Measurements from ENCODE around the gene MRPL18. TPM values are rescaled to one million over a fixed set of nuclear protein-coding genes. Genes with fewer than 3 reads are reported as not detected.
"Not testable (repeated sequence)": the region's sequence is repeated elsewhere in the genome, so short reads cannot be mapped to it uniquely, and the experiment has no call there.

Gene MRPL18
- total and polyA plus RNA-seq, 3 experiments from 2014 or later: 101 to 130 (median 129) TPM

GRCh38 chr6:159778131-159778530 is 12.1 kb upstream of the MRPL18 start:
- Mint-ChIP-seq H3K9me3 (no peaks in the 10 kb centered on the region), H3K36me3 (peaks cover 6 to 90% (median 30%) of the 10 kb centered on the region in 3 donors), H3K4me1 (peaks cover 14 to 18% (median 16%) of the 10 kb centered on the region in 3 donors), H3K27ac (peak overlapping the region in 2 of 8 donors; percentile 36 to 44), H3K4me3 (no peak overlapping the region), H3K27me3 (no peaks in the 10 kb centered on the region)
- peaks cover 49% of the 10 kb centered on the region for H3K36me3 ChIP-seq (ENCODE audit: insufficient read depth, low read length)
- no peaks in the 10 kb centered on the region for H3K4me1 ChIP-seq (ENCODE audit: insufficient read depth, low read length)
- H3K27me3 ChIP-seq (ENCODE audit: insufficient read depth, low read length, poor library complexity, severe bottlenecking): no peaks in the 10 kb centered on the region
- no peak overlapping the region for H3K27ac ChIP-seq (ENCODE audit: low read depth, low read length)
- no peak for DNase-seq
- no peaks in the 10 kb centered on the region for H3K9me3 ChIP-seq (ENCODE audit: low read length)
- H3K4me3 ChIP-seq (ENCODE audit: low read length): no peak overlapping the region
- ChIA-PET POLR2A (no interaction called here), CTCF (no interaction called here)

GRCh38 chr6:159778542-159779103 is 11.6 kb upstream of the MRPL18 start:
- H3K27ac ChIP-seq (ENCODE audit: low read depth, low read length): no peak overlapping the region
- Mint-ChIP-seq H3K4me3 (no peak overlapping the region), H3K27ac (peak overlapping the region in 4 of 8 donors; percentile 12 to 46 (median 38)), H3K4me1 (peaks cover 15 to 21% (median 21%) of the 10 kb centered on the region in 3 donors), H3K27me3 (no peaks in the 10 kb centered on the region), H3K36me3 (peaks cover 6 to 92% (median 28%) of the 10 kb centered on the region in 3 donors), H3K9me3 (no peaks in the 10 kb centered on the region)
- CTCF ChIA-PET: no interaction called here
- no peaks in the 10 kb centered on the region for H3K27me3 ChIP-seq (ENCODE audit: insufficient read depth, low read length, poor library complexity, severe bottlenecking)
- peaks cover 52% of the 10 kb centered on the region for H3K36me3 ChIP-seq (ENCODE audit: insufficient read depth, low read length)
- DNase-seq: no peak
- H3K9me3 ChIP-seq (ENCODE audit: low read length): no peaks in the 10 kb centered on the region
- POLR2A ChIA-PET: no interaction called here
- no peak overlapping the region for H3K4me3 ChIP-seq (ENCODE audit: low read length)
- no peaks in the 10 kb centered on the region for H3K4me1 ChIP-seq (ENCODE audit: insufficient read depth, low read length)

DNA sequence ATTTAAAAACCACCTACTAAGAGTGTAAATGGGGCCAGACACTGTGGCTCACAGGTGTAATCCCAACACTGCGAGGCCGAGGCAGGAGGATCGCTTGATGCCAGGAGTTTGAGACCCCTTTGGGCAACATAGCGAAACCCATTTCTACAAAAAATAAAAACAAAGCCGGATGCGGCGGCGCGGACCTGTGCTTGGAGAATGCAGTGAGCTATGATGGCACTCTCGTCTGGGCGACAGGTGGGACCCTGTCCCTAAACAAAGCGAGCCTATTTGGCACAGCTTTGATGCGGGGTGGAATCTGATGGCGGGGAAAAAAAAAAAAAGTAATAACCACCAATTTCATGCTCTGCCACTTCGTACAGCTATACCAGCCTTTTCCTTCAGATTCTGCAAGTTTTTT is 2.0 kb upstream of the MRPL18 start:
- H3K9me3 ChIP-seq (ENCODE audit: low read length): no peaks in the 10 kb centered on the region
- ChIA-PET CTCF (interaction anchor here (0.8 to 1.3 kb wide), 7 partner anchors 14 to 323 kb away, joined by 3 to 6 read pairs (median 3); no protein-coding TSS in a partner anchor), POLR2A (interaction anchor here (0.9 to 4.5 kb wide), 3 partner anchors 26 to 60 kb away, joined by 7 to 84 read pairs (median 76); partner anchors contain the start of genes ACAT2 and WTAP)
- Mint-ChIP-seq H3K27ac (peak overlapping the region; percentile 51 to 99 (median 94)), H3K27me3 (peaks cover 0 to 3% of the 10 kb centered on the region in 2 donors), H3K4me1 (peaks cover 53 to 75% (median 68%) of the 10 kb centered on the region in 3 donors), H3K4me3 (peak overlapping the region; percentile 93 to 100 (median 98)), H3K36me3 (peaks cover 0 to 76% (median 15%) of the 10 kb centered on the region in 3 donors), H3K9me3 (no peaks in the 10 kb centered on the region)
- no peaks in the 10 kb centered on the region for H3K27me3 ChIP-seq (ENCODE audit: insufficient read depth, low read length, poor library complexity, severe bottlenecking)
- H3K4me1 ChIP-seq (ENCODE audit: insufficient read depth, low read length): peaks cover 48% of the 10 kb centered on the region
- peaks cover 43% of the 10 kb centered on the region for H3K36me3 ChIP-seq (ENCODE audit: insufficient read depth, low read length)
- H3K4me3 ChIP-seq (ENCODE audit: low read length): peak overlapping the region; percentile 97
- peak overlapping the region; percentile 95 for H3K27ac ChIP-seq (ENCODE audit: low read depth, low read length)
- DNase-seq: peak; percentile 6 to 49 (median 11)

DNA sequence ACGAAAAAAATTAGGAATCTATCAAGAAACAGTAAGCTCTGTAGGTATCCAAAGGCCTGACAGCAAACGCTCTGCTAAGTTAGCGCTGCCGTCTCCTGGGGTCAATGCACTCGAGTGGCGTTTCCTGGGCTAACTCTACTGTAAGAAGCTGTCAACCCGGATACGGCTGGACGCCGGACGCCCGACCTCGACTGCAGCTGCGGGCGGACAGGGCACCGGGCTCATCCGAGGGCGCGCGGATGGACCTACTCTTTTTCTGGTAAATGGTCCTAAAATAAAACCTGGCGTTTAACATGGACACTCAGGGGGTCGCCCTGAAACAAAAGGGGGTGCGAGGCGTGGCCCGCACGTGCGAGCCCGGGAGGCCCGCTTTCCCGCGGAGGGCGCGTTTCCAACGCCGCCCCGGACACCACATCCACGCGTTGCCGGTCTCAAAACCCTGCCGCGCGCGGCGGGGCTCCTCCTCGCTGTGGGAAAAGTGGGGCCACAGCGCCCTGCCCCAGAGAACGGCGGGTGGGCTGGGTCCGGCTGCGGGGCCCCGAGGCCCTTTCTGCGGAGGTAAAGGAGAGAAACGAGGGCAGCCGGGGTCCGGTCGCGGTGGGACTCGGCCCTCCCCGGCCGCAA is 1.4 kb upstream of the MRPL18 start:
- Histone ChIP-seq H3K4me3 (ENCODE audit: low read length) (peak overlapping the region; percentile 97), H3K4me1 (ENCODE audit: insufficient read depth, low read length) (peaks cover 50% of the 10 kb centered on the region), H3K36me3 (ENCODE audit: insufficient read depth, low read length) (peaks cover 41% of the 10 kb centered on the region), H3K27me3 (ENCODE audit: insufficient read depth, low read length, poor library complexity, severe bottlenecking) (no peaks in the 10 kb centered on the region), H3K27ac (ENCODE audit: low read depth, low read length) (peak overlapping the region; percentile 95), H3K9me3 (ENCODE audit: low read length) (no peaks in the 10 kb centered on the region)
- Mint-ChIP-seq H3K4me3 (peak overlapping the region; percentile 93 to 100 (median 98)), H3K4me1 (peaks cover 51 to 73% (median 64%) of the 10 kb centered on the region in 3 donors), H3K27me3 (peaks cover 0 to 3% of the 10 kb centered on the region in 2 donors), H3K9me3 (no peaks in the 10 kb centered on the region), H3K36me3 (peaks cover 0 to 74% (median 14%) of the 10 kb centered on the region in 3 donors), H3K27ac (peak overlapping the region; percentile 51 to 99 (median 94))
- CTCF ChIA-PET: interaction anchor here (0.8 to 1.3 kb wide), 7 partner anchors 14 to 322 kb away, joined by 3 to 6 read pairs (median 3); no protein-coding TSS in a partner anchor
- POLR2A ChIA-PET: interaction anchor here (0.7 to 4.5 kb wide), 6 partner anchors 26 to 96 kb away, joined by 3 to 84 read pairs (median 18); partner anchors contain the start of genes ACAT2, SOD2 and WTAP
- DNase-seq: peak in 4 of 5 donors; percentile 11 to 49 (median 22)

GRCh38 chr6:159789377-159790148 is 704 bp upstream of the MRPL18 start, which contains the start of gene TCP1:
TCP1 (minus strand) TSS chr6:159789602; CDS start chr6:159789468, 134 bp downstream.
- Mint-ChIP-seq H3K27ac (peak within 1 kb of the TSS; percentile 94 to 99 (median 98)), H3K36me3 (peaks cover 0 to 76% (median 16%) of the 10 kb centered on the region in 3 donors), H3K27me3 (peaks cover 0 to 3% of the 10 kb centered on the region in 2 donors), H3K9me3 (no peaks in the 10 kb centered on the region), H3K4me3 (peak within 1 kb of the TSS; percentile 93 to 100 (median 98)), H3K4me1 (peaks cover 57 to 77% (median 68%) of the 10 kb centered on the region in 3 donors)
- Histone ChIP-seq H3K27ac (ENCODE audit: low read depth, low read length) (peak within 1 kb of the TSS; percentile 95), H3K4me3 (ENCODE audit: low read length) (peak within 1 kb of the TSS; percentile 97), H3K27me3 (ENCODE audit: insufficient read depth, low read length, poor library complexity, severe bottlenecking) (no peaks in the 10 kb centered on the region), H3K4me1 (ENCODE audit: insufficient read depth, low read length) (peaks cover 50% of the 10 kb centered on the region), H3K36me3 (ENCODE audit: insufficient read depth, low read length) (peaks cover 44% of the 10 kb centered on the region), H3K9me3 (ENCODE audit: low read length) (no peaks in the 10 kb centered on the region)
- ChIA-PET CTCF (interaction anchor here (0.9 to 2.4 kb wide), 9 partner anchors 20 to 298 kb away, joined by 3 to 12 read pairs (median 4); partner anchors contain the start of genes ACAT2 and WTAP), POLR2A (interaction anchor here (0.7 to 4.5 kb wide), 12 partner anchors 9 to 674 kb away, joined by 3 to 84 read pairs (median 4); partner anchors contain the start of genes ACAT2, SOD2 and WTAP)
- peak; percentile 98 to 99 (median 99) for DNase-seq

DNA sequence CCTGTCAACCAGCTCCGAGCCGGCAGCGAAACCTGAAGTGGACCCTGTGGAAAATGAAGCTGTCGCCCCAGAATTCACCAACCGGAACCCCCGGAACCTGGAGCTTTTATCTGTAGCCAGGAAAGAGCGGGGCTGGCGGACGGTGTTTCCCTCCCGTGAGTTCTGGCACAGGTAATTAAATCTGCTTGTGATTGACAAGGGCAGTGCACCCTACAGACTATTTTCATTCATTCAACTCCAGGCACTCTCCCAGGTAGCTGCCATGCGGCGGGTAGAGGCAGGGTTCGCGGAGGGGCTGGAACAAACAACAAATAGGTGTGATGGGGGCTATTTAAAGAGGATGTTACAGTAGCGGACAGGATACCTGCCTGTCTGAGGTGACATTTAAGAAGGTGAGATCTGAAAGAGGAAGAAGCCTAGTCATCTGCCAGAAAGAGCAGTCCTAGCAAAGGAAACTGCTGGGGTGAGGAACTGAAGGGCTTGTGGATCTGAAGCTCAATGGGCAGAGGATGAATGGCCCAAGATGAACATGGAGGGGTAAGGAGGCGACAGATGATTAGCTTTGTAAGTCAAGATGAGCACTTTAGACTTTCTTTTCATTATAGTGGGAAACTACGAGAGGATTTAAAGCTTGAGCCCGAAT is 810 bp downstream of the MRPL18 start:
- Mint-ChIP-seq H3K9me3 (no peaks in the 10 kb centered on the region), H3K27ac (peak overlapping the region; percentile 94 to 99 (median 98)), H3K36me3 (peaks cover 0 to 71% (median 17%) of the 10 kb centered on the region in 3 donors), H3K27me3 (peaks cover 0 to 3% of the 10 kb centered on the region in 2 donors), H3K4me3 (peak overlapping the region; percentile 93 to 100 (median 98)), H3K4me1 (peaks cover 51 to 73% (median 61%) of the 10 kb centered on the region in 3 donors)
- Histone ChIP-seq H3K27ac (ENCODE audit: low read depth, low read length) (peak overlapping the region; percentile 95), H3K4me1 (ENCODE audit: insufficient read depth, low read length) (peaks cover 50% of the 10 kb centered on the region), H3K27me3 (ENCODE audit: insufficient read depth, low read length, poor library complexity, severe bottlenecking) (no peaks in the 10 kb centered on the region), H3K4me3 (ENCODE audit: low read length) (peak overlapping the region; percentile 97), H3K36me3 (ENCODE audit: insufficient read depth, low read length) (peaks cover 32% of the 10 kb centered on the region), H3K9me3 (ENCODE audit: low read length) (no peaks in the 10 kb centered on the region)
- POLR2A ChIA-PET: interaction anchor here (0.5 to 4.5 kb wide), 6 partner anchors 28 to 225 kb away, joined by 3 to 84 read pairs (median 16); partner anchors contain the start of genes ACAT2, IGF2R, SOD2 and WTAP
- CTCF ChIA-PET: interaction anchor here (1.1 to 2.4 kb wide), 5 partner anchors 31 to 177 kb away, joined by 3 to 12 read pairs (median 5); partner anchors contain the start of gene WTAP
- peak in 3 of 5 donors; percentile 6 to 24 (median 11) for DNase-seq

DNA sequence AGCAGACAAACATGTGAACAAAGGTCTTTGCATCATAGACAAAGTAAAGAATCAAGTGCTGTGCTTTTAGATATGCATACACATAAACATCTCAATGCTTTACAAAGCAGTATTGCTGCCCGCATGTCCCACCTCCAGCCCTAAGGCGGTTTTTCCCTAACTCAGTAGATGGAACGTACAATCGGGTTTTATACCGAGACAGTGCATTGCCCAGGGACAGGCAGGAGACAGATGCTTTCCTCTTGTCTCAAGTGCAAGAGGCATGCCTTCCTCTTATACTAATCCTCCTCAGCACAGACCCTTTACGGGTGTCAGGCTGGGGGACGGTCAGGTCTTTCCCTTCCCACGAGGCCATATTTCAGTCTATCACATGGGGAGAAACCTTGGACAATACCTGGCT is 4.7 kb downstream of the MRPL18 start:
- H3K27ac Mint-ChIP-seq: peak overlapping the region in 2 of 8 donors; percentile 5 to 51

More for the DNA sequence above, 4.7 kb downstream of the MRPL18 start:
- H3K4me3 ChIP-seq (ENCODE audit: low read length); DNase-seq; POLR2A ChIA-PET; H3K9me3 ChIP-seq (ENCODE audit: low read length); H3K9me3 Mint-ChIP-seq; CTCF ChIA-PET; H3K27me3 Mint-ChIP-seq; H3K27me3 ChIP-seq (ENCODE audit: insufficient read depth, low read length, poor library complexity, severe bottlenecking); H3K4me3 Mint-ChIP-seq; H3K27ac ChIP-seq (ENCODE audit: low read depth, low read length): not testable (repeated sequence)
- peaks cover 4 to 80% (median 16%) of the 10 kb centered on the region in 3 donors for H3K36me3 Mint-ChIP-seq
- H3K4me1 Mint-ChIP-seq: peaks cover 33 to 54% (median 37%) of the 10 kb centered on the region in 3 donors
- H3K36me3 ChIP-seq (ENCODE audit: insufficient read depth, low read length): peaks cover 43% of the 10 kb centered on the region
- H3K4me1 ChIP-seq (ENCODE audit: insufficient read depth, low read length): peaks cover 29% of the 10 kb centered on the region

All from CD8-positive, alpha-beta memory T cell (primary cell).